D721Med (cell line): ENCODE results near the gene DPH2.

ENCODE experiments used
- DNase-seq: peaks from one replicate; pipeline ENCODE4 v3.0.0; 2011; ENCODE audit warnings: low spot score; ENCODE audit not compliant: insufficient read length
- FAIRE-seq: peaks from 2 replicates; lab custom pipeline; 2011; peaks lifted over from hg19 to GRCh38; lab: Jason Lieb, UNC
- CTCF ChIP-seq: IDR thresholded peaks from 2 replicates; pipeline ENCODE4 v1.5.1; 2012; ENCODE audit warnings: mild to moderate bottlenecking, control low read depth; ENCODE audit not compliant: insufficient read depth; ENCODE audit errors: missing control alignments

DPH2 gene

GRCh38 chr1:44021156-44021555 is 51.3 kb downstream of the DPH2 start:
- FAIRE-seq (no peak), DNase-seq (no peak)
- no peak for TF ChIP-seq CTCF

GRCh38 chr1:44021581-44022321 is 51.9 kb downstream of the DPH2 start:
- no peak for TF ChIP-seq CTCF
- FAIRE-seq: no peak
- DNase-seq: no peak
